Activated effector memory CD4-positive, alpha-beta T cell treated with Interleukin-2 at 50 U/mL for 16 hours (primary cell): ENCODE results near the gene LRBA.
"Not testable (repeated sequence)": the region's sequence is repeated elsewhere in the genome, so short reads cannot be mapped to it uniquely, and the experiment has no call there.

Source experiments
- DNase-seq: peaks from one replicate; pipeline ENCODE4 v3.0.0-alpha.2; 2020

The LRBA gene

GRCh38 chr4:151021637-151022334, 6.7 kb upstream of the LRBA start:
- DNase-seq: no peak

- DNase-seq: peak; percentile 77
Measured at GRCh38 chr4:151015459-151016347, 619 bp upstream of the LRBA start.

GRCh38 chr4:151013944-151014343, 1.1 kb downstream of the LRBA start:
- DNase-seq: no peak

- DNase-seq: no peak
Measured at GRCh38 chr4:151013491-151013890, 1.6 kb downstream of the LRBA start.

- no peak for DNase-seq
Measured at GRCh38 chr4:151012820-151013219, 2.3 kb downstream of the LRBA start.

GRCh38 chr4:151012376-151012775, 2.7 kb downstream of the LRBA start:
- no peak for DNase-seq

- DNase-seq: no peak
Measured at GRCh38 chr4:151004222-151004621, 10.9 kb downstream of the LRBA start.

GRCh38 chr4:151000747-151001429, 14.2 kb downstream of the LRBA start:
- no peak for DNase-seq

- no peak for DNase-seq
Measured at GRCh38 chr4:150999086-150999485, 16.0 kb downstream of the LRBA start.

- no peak for DNase-seq
Measured at GRCh38 chr4:150997141-150997540, 17.9 kb downstream of the LRBA start.

GRCh38 chr4:150994721-150995120, 20.4 kb downstream of the LRBA start:
- no peak for DNase-seq

GRCh38 chr4:150993577-150993976, 21.5 kb downstream of the LRBA start:
- DNase-seq: not testable (repeated sequence)

GRCh38 chr4:150990993-150991392, 24.1 kb downstream of the LRBA start:
- DNase-seq: no peak

GRCh38 chr4:150990250-150990649, 24.8 kb downstream of the LRBA start:
- no peak for DNase-seq

GRCh38 chr4:150988238-150988637, 26.8 kb downstream of the LRBA start:
- no peak for DNase-seq

- no peak for DNase-seq
Measured at GRCh38 chr4:150987204-150987603, 27.9 kb downstream of the LRBA start.

GRCh38 chr4:150986085-150986484, 29.0 kb downstream of the LRBA start:
- no peak for DNase-seq

- DNase-seq: no peak
Measured at GRCh38 chr4:150983851-150984250, 31.2 kb downstream of the LRBA start.

GRCh38 chr4:150982557-150983233, 32.4 kb downstream of the LRBA start:
- no peak for DNase-seq

- DNase-seq: no peak
Measured at GRCh38 chr4:150978738-150979575, 36.1 kb downstream of the LRBA start.

- no peak for DNase-seq
Measured at GRCh38 chr4:150976478-150977118, 38.5 kb downstream of the LRBA start.

GRCh38 chr4:150974750-150975149, 40.3 kb downstream of the LRBA start:
- no peak for DNase-seq
